ENCODE results near the gene PARM1. TPM values are rescaled to one million over a fixed set of nuclear protein-coding genes. Genes with fewer than 3 reads are reported as not detected.

PARM1 gene
- total and polyA plus RNA-seq, 2 donors (not counting 1 experiment from before 2014, with no cell fraction given): 7.8 to 10.4 TPM

- POLR2A ChIA-PET: interaction anchor here (1.5 kb wide), 1 partner anchor 9 kb away, joined by 3 read pairs; the partner anchor contains the start of gene PARM1
- Histone ChIP-seq H2AFZ (ENCODE audit: insufficient read depth, low read depth, low read length, poor library complexity, severe bottlenecking) (no peak overlapping the region), H4K20me1 (ENCODE audit: control insufficient read depth, insufficient read depth, low read length, poor library complexity, severe bottlenecking) (no peaks in the 10 kb centered on the region), H3K36me3 (replicated peaks in 1 of 2; ENCODE audit: control extremely low read depth in 1 of 2, control insufficient read depth in 1 of 2, extremely low read depth in 1 of 2, insufficient read depth in 2 of 2, low read length in 1 of 2) (no peaks in the 10 kb centered on the region), H3K79me2 (ENCODE audit: control insufficient read depth, insufficient read depth, low read length) (peaks cover 6% of the 10 kb centered on the region), H3K27ac (ENCODE audit: low read length in 2 of 2) (no peak overlapping the region), H3K27me3 (replicated peaks in 1 of 4; ENCODE audit: control extremely low read depth in 1 of 4, control insufficient read depth in 3 of 4, insufficient read depth in 4 of 4, low read length in 3 of 4) (no peaks in the 10 kb centered on the region), H3K4me3 (ENCODE audit: control extremely low read depth in 1 of 5, extremely low read depth in 1 of 5, insufficient read depth in 1 of 5, low read depth in 2 of 5, low read length in 4 of 5) (no peak overlapping the region), H3K9me3 (ENCODE audit: control extremely low read depth in 1 of 3, control insufficient read depth in 2 of 3, insufficient read depth in 1 of 3, low read length in 2 of 3) (no peaks in the 10 kb centered on the region), H3K9ac (ENCODE audit: low read length) (no peak overlapping the region), H3K4me1 (ENCODE audit: control insufficient read depth in 2 of 2, insufficient read depth in 2 of 2, low read length in 2 of 2) (no peaks in the 10 kb centered on the region), H3K4me2 (replicated peaks; ENCODE audit: low read depth, low read length, poor library complexity, severe bottlenecking) (no peak overlapping the region)
- Mint-ChIP-seq H3K4me3 (no peak overlapping the region), H3K4me1 (peaks cover 9% of the 10 kb centered on the region), H3K27ac (no peak overlapping the region), H3K27me3 (no peaks in the 10 kb centered on the region), H3K9me3 (ENCODE audit: insufficient read depth) (no peaks in the 10 kb centered on the region)
- CTCF ChIA-PET: interaction anchor here (0.8 to 1.2 kb wide), 2 partner anchors 14 to 21 kb away, joined by 3 to 4 read pairs; no protein-coding TSS in a partner anchor
- DNase-seq (no peak), ATAC-seq (ENCODE audit: low read depth) (no peak)
- no peak for TF ChIP-seq CTCF (IDR thresholded peaks at IDR 0.05)
- no peak for TF ChIP-seq EZH2 (IDR thresholded peaks at IDR 0.05; ENCODE audit: borderline replicate concordance, insufficient read depth, low read depth, low read length, poor library complexity, severe bottlenecking)
- 77% methylated on average over 2 of the region's 3 CpGs for WGBS (ENCODE audit: insufficient coverage)
- intact Hi-C loops (cut with micrococcal nuclease): no loop called here
Observed at GRCh38 chr4:74942251-74942917, 9.5 kb downstream of the PARM1 start.

GRCh38 chr4:74942918-74943253 lies 10.0 kb downstream of the PARM1 start:
- no peak for DNase-seq
- intact Hi-C loops (cut with micrococcal nuclease): no loop called here
- H3K9me3 ChIP-seq (ENCODE audit: control extremely low read depth in 1 of 3, control insufficient read depth in 2 of 3, insufficient read depth in 1 of 3, low read length in 2 of 3): no peaks in the 10 kb centered on the region
- ChIA-PET POLR2A (interaction anchor here (1.5 kb wide), 1 partner anchor 10 kb away, joined by 3 read pairs; the partner anchor contains the start of gene PARM1), CTCF (interaction anchor here (1.2 kb wide), 1 partner anchor 13 kb away, joined by 4 read pairs; no protein-coding TSS in a partner anchor)
- no peak overlapping the region for H3K4me3 ChIP-seq (ENCODE audit: control extremely low read depth in 1 of 5, extremely low read depth in 1 of 5, insufficient read depth in 1 of 5, low read depth in 2 of 5, low read length in 4 of 5)
- TF ChIP-seq EZH2 (IDR thresholded peaks at IDR 0.05; ENCODE audit: borderline replicate concordance, insufficient read depth, low read depth, low read length, poor library complexity, severe bottlenecking) (no peak), CTCF (IDR thresholded peaks at IDR 0.05) (no peak)
- no peaks in the 10 kb centered on the region for H3K9me3 Mint-ChIP-seq (ENCODE audit: insufficient read depth)
- H3K4me1 ChIP-seq (ENCODE audit: control insufficient read depth in 2 of 2, insufficient read depth in 2 of 2, low read length in 2 of 2): no peaks in the 10 kb centered on the region
- H4K20me1 ChIP-seq (ENCODE audit: control insufficient read depth, insufficient read depth, low read length, poor library complexity, severe bottlenecking): peaks cover 4% of the 10 kb centered on the region
- H3K36me3 ChIP-seq (replicated peaks in 1 of 2; ENCODE audit: control extremely low read depth in 1 of 2, control insufficient read depth in 1 of 2, extremely low read depth in 1 of 2, insufficient read depth in 2 of 2, low read length in 1 of 2): no peaks in the 10 kb centered on the region
- peaks cover 9% of the 10 kb centered on the region for H3K4me1 Mint-ChIP-seq
- no peak overlapping the region for H3K4me3 Mint-ChIP-seq
- WGBS (ENCODE audit: insufficient coverage): 72% methylated on average over 2 of the region's 3 CpGs
- no peak overlapping the region for H2AFZ ChIP-seq (ENCODE audit: insufficient read depth, low read depth, low read length, poor library complexity, severe bottlenecking)
- no peak overlapping the region for H3K27ac ChIP-seq (ENCODE audit: low read length in 2 of 2)
- peaks cover 9% of the 10 kb centered on the region for H3K79me2 ChIP-seq (ENCODE audit: control insufficient read depth, insufficient read depth, low read length)
- no peaks in the 10 kb centered on the region for H3K27me3 ChIP-seq (replicated peaks in 1 of 4; ENCODE audit: control extremely low read depth in 1 of 4, control insufficient read depth in 3 of 4, insufficient read depth in 4 of 4, low read length in 3 of 4)
- H3K27me3 Mint-ChIP-seq: no peaks in the 10 kb centered on the region
- no peak overlapping the region for H3K4me2 ChIP-seq (replicated peaks; ENCODE audit: low read depth, low read length, poor library complexity, severe bottlenecking)
- H3K27ac Mint-ChIP-seq: no peak overlapping the region
- no peak overlapping the region for H3K9ac ChIP-seq (ENCODE audit: low read length)
- ATAC-seq (ENCODE audit: low read depth): no peak
